ENCODE data around the gene BTK.
"Not testable (repeated sequence)": the region's sequence is repeated elsewhere in the genome, so short reads cannot be mapped to it uniquely, and the experiment has no call there.

BTK gene

GRCh38 chrX:101357166-101357795 lies 28.7 kb downstream of the BTK start:
- no peak for DNase-seq (ENCODE audit: low read depth)
- H3K4me3 ChIP-seq (ENCODE audit: control insufficient read depth, low read depth, low read length): no peak overlapping the region
- TF ChIP-seq CTCF (IDR thresholded peaks at IDR 0.05; ENCODE audit: control insufficient read depth, insufficient read depth, low read depth, low read length, missing control alignments): peak; percentile 29

- peak overlapping the region; percentile 89 for H3K4me3 ChIP-seq (ENCODE audit: control insufficient read depth, low read depth, low read length)
- TF ChIP-seq CTCF (IDR thresholded peaks at IDR 0.05; ENCODE audit: control insufficient read depth, insufficient read depth, low read depth, low read length, missing control alignments): no peak
- DNase-seq (ENCODE audit: low read depth): no peak
Measured at GRCh38 chrX:101349193-101349562, 36.8 kb downstream of the BTK start.

GRCh38 chrX:101348452-101349192 lies 37.4 kb downstream of the BTK start, which contains the start of gene TIMM8A:
TIMM8A (minus strand) TSS chrX:101348742; CDS start chrX:101348664, 78 bp downstream.
- TF ChIP-seq CTCF (IDR thresholded peaks at IDR 0.05; ENCODE audit: control insufficient read depth, insufficient read depth, low read depth, low read length, missing control alignments): no peak
- H3K4me3 ChIP-seq (ENCODE audit: control insufficient read depth, low read depth, low read length): peak within 1 kb of the TSS; percentile 89
- no peak for DNase-seq (ENCODE audit: low read depth)

- no peak for DNase-seq (ENCODE audit: low read depth)
- no peak for TF ChIP-seq CTCF (IDR thresholded peaks at IDR 0.05; ENCODE audit: control insufficient read depth, insufficient read depth, low read depth, low read length, missing control alignments)
Measured at GRCh38 chrX:101347859-101348451, 38.0 kb downstream of the BTK start.

DNA sequence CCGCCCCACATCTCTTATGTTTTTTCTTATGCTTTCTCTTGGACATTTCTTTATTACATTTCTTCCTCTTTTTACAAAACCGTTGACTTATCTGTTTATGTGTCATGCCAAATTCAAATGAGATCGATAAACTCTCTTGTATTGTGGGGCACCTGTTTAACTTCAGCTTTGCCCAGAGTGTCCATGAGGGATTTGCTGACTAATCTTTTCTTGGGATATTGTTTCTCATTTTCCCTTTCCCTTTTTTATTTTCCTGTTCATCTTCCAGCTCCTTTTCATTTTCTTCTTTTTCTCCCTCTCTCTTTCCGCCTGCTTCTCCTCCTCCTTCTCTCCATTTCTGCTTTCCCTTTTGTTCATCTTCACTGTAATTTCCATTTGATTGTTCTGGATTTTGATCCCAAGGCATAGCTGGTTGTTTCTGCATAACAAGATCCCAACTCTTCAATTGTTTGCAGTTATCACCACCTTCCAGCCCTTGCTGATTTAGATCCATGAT lies 48.2 kb downstream of the BTK start:
- DNase-seq (ENCODE audit: low read depth): no peak
- H3K4me3 ChIP-seq (ENCODE audit: control insufficient read depth, low read depth, low read length): no peak overlapping the region
- TF ChIP-seq CTCF (IDR thresholded peaks at IDR 0.05; ENCODE audit: control insufficient read depth, insufficient read depth, low read depth, low read length, missing control alignments): no peak

More at GRCh38 chrX:101347859-101348451, 38.0 kb downstream of the BTK start:
- H3K4me3 ChIP-seq (ENCODE audit: control insufficient read depth, low read depth, low read length): peak overlapping the region; percentile 89

DNA sequence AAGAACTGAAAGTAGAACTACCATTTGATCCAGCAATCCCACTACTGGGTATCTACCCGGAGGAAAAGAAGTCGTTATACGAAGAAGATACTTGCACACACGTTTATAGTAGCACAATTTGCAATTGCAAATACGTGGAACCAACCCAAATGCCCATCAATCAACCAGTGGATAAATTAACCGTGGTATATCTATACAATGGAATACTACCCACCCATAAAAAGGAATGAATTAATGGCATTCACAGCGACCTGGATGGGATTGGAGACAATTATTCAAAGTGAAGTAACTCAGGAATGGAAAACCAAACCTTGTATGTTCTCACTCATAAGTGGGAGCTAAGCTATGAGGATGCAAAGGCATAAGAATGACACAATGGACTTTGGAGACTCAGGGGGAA lies 51.7 kb downstream of the BTK start:
- not testable (repeated sequence) for H3K4me3 ChIP-seq (ENCODE audit: control insufficient read depth, low read depth, low read length); DNase-seq (ENCODE audit: low read depth)

- not testable (repeated sequence) for DNase-seq (ENCODE audit: low read depth)
Measured at GRCh38 chrX:101326600-101326999, 59.4 kb downstream of the BTK start.

More at GRCh38 chrX:101326600-101326999, 59.4 kb downstream of the BTK start:
- not testable (repeated sequence) for H3K4me3 ChIP-seq (ENCODE audit: control insufficient read depth, low read depth, low read length)

Data from AG09309 (cell line).